ENCODE data around the gene HOXC11. TPM values are rescaled to one million over a fixed set of nuclear protein-coding genes. Genes with fewer than 3 reads are reported as not detected.

Gene HOXC11
- total and polyA plus RNA-seq, 2 of the 4 experiments (the other 2 are of a cell fraction): not detected

- H2BK15ac ChIP-seq (ENCODE audit: low read depth, low read length): no peak overlapping the region
- no peak overlapping the region for H4K91ac ChIP-seq (ENCODE audit: insufficient read depth, low read depth, low read length)
- H3K36me3 ChIP-seq (ENCODE audit: control insufficient read depth, insufficient read depth, low read length): no peaks in the 10 kb centered on the region
- no peak overlapping the region for H3K4me2 ChIP-seq (ENCODE audit: low read depth, low read length)
- H3K4ac ChIP-seq (ENCODE audit: low read depth, low read length): no peak overlapping the region
- H3K27ac ChIP-seq (ENCODE audit: insufficient read depth, low read length): no peak overlapping the region
- H2BK120ac ChIP-seq (ENCODE audit: low read depth, low read length): no peak overlapping the region
- no peaks in the 10 kb centered on the region for H3K79me1 ChIP-seq (ENCODE audit: low read depth in 1 of 2, low read length in 2 of 2)
- H3K9me1 ChIP-seq (ENCODE audit: insufficient read depth, low read length): no peaks in the 10 kb centered on the region
- ATAC-seq (ENCODE audit: low read depth): no peak
- peaks cover 99% of the 10 kb centered on the region for H3K27me3 ChIP-seq (ENCODE audit: control insufficient read depth, insufficient read depth, low read length)
- no CpG with 5 or more reads among the region's 4 CpGs for WGBS, 2 experiments (ENCODE audit: extremely low coverage in 2 of 2, insufficient read length in 1 of 2)
- no peak overlapping the region for H2AK5ac ChIP-seq (ENCODE audit: low read depth, low read length)
- intact Hi-C loops (cut with micrococcal nuclease): no loop called here
- BruUV-seq (replicated peaks): no TSS peak
- H2AK9ac ChIP-seq (replicated peaks; ENCODE audit: low read depth, low read length, poor library complexity): no peak overlapping the region
- no peak overlapping the region for H3K23ac ChIP-seq (ENCODE audit: low read depth, low read length)
- no peak for DNase-seq
- in situ Hi-C loops (cut with MboI; ENCODE audit: low sequenced_read_pairs): no loop called here
- H2BK5ac ChIP-seq (ENCODE audit: low read depth, low read length, poor library complexity, severe bottlenecking): no peak overlapping the region
- POLR2A ChIA-PET (ENCODE audit: unreplicated experiment): no interaction called here
- H3K9me3 ChIP-seq (ENCODE audit: control insufficient read depth, insufficient read depth, low read length): peaks cover 12% of the 10 kb centered on the region
- no peak overlapping the region for H3K56ac ChIP-seq (ENCODE audit: extremely low read depth, insufficient read depth, low read length)
- no peak overlapping the region for H2BK20ac ChIP-seq (ENCODE audit: low read depth, low read length)
- H4K20me1 ChIP-seq (ENCODE audit: insufficient read depth, low read length): no peaks in the 10 kb centered on the region
- TF ChIP-seq CTCF (conservative IDR thresholded peaks at IDR 0.05; ENCODE audit: low read depth, low read length) (no peak), BHLHE40 (IDR thresholded peaks at IDR 0.05; ENCODE audit: low read depth, low read length) (no peak), CEBPB (IDR thresholded peaks at IDR 0.05; ENCODE audit: low read depth, low read length) (no peak), ELK1 (IDR thresholded peaks at IDR 0.05; ENCODE audit: borderline replicate concordance, low read depth, low read length) (no peak), USF2 (IDR thresholded peaks at IDR 0.05; ENCODE audit: low read depth, low read length) (no peak), RAD21 (IDR thresholded peaks at IDR 0.05; ENCODE audit: low read length) (no peak), MAFK (IDR thresholded peaks at IDR 0.05; ENCODE audit: low read depth, low read length) (no peak)
- H4K8ac ChIP-seq (ENCODE audit: low read depth in 2 of 2, low read length in 2 of 2): no peak overlapping the region
- no peak overlapping the region for H4K5ac ChIP-seq (ENCODE audit: low read depth, low read length)
- dilution Hi-C loops (cut with HindIII; ENCODE audit: low sequenced_read_pairs, unreplicated experiment): no loop called here
- H2AFZ ChIP-seq (replicated peaks; ENCODE audit: low read length, poor library complexity): no peak overlapping the region
- no peak overlapping the region for H3K14ac ChIP-seq (replicated peaks; ENCODE audit: low read depth, low read length)
- H3K9ac ChIP-seq (ENCODE audit: low read depth, low read length): no peak overlapping the region
- no peak overlapping the region for H3K18ac ChIP-seq (ENCODE audit: low read depth, low read length)
- H3K4me3 ChIP-seq (ENCODE audit: insufficient read depth, low read depth, low read length): no peak overlapping the region
- peaks cover 2% of the 10 kb centered on the region; the same call in 1 of the 2 replicates for H3K4me1 ChIP-seq (ENCODE audit: control insufficient read depth, insufficient read depth, low read length)
- CTCF ChIA-PET: no interaction called here
These were observed 2.5 kb upstream of the HOXC11 start for GRCh38 chr12:53970451-53970850.
